ENCODE measurements around the gene SH3GL1. TPM values are rescaled to one million over a fixed set of nuclear protein-coding genes. Genes with fewer than 3 reads are reported as not detected.

The SH3GL1 gene
- total RNA-seq, 4 donors from 2014 or later: 16.5 to 63.2 (median 34.2) TPM

DNA sequence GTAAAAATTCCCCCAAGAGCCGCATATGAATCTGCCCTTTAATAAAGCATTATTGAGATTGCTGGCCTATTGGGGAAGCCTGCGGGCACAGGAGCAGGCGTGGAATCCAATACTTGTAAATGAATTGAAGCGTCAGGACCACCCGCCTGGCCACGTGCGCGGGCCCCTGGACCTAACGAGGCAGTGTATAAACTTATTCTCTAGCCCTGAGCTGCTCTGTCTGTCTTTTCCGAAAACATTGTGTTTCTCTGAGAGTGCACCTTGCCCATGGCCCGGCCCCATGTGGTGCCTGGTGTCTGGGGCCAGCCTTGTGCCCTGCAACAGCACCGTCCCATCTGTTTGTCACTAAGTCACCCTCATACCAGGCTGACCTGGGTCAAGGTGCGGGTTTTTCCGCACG, 42.8 kb upstream of the SH3GL1 start:
- no peaks in the 10 kb centered on the region for H3K4me1 ChIP-seq
- peaks cover 0 to 31% (median 15%) of the 10 kb centered on the region in 4 donors for H3K36me3 ChIP-seq
- TF ChIP-seq POLR2A (IDR thresholded peaks at IDR 0.05): no peak
- TF ChIP-seq POLR2AphosphoS5 (IDR thresholded peaks at IDR 0.05): no peak
- TF ChIP-seq, protein P1, sequence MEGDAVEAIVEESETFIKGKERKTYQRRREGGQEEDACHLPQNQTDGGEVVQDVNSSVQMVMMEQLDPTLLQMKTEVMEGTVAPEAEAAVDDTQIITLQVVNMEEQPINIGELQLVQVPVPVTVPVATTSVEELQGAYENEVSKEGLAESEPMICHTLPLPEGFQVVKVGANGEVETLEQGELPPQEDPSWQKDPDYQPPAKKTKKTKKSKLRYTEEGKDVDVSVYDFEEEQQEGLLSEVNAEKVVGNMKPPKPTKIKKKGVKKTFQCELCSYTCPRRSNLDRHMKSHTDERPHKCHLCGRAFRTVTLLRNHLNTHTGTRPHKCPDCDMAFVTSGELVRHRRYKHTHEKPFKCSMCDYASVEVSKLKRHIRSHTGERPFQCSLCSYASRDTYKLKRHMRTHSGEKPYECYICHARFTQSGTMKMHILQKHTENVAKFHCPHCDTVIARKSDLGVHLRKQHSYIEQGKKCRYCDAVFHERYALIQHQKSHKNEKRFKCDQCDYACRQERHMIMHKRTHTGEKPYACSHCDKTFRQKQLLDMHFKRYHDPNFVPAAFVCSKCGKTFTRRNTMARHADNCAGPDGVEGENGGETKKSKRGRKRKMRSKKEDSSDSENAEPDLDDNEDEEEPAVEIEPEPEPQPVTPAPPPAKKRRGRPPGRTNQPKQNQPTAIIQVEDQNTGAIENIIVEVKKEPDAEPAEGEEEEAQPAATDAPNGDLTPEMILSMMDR (IDR thresholded peaks at IDR 0.05): no peak
- TF ChIP-seq EP300 (IDR thresholded peaks at IDR 0.05; ENCODE audit: low read depth): no peak
- intact Hi-C loops (cut with DNase I; ENCODE audit: low total_unique reads): no loop called here
- WGBS, 2 donors (ENCODE audit: low coverage in 1 of 2): 81% methylated on average over 15 of the region's 15 CpGs; no CpG with 5 or more reads in 1 of the 2 donors
- no peaks in the 10 kb centered on the region for H3K9me3 ChIP-seq
- no peaks in the 10 kb centered on the region for H3K27me3 ChIP-seq
- no peak overlapping the region for H3K4me3 ChIP-seq
- H3K27ac ChIP-seq: no peak overlapping the region
- in situ Hi-C loops (cut with MboI; ENCODE audit: low pct_ligation_motif_present in 1 of 4, low pct_unique_long_range_greater_than_20kb in 1 of 4, low sequenced_read_pairs in 3 of 4): no loop called here
- no peak for DNase-seq

DNA sequence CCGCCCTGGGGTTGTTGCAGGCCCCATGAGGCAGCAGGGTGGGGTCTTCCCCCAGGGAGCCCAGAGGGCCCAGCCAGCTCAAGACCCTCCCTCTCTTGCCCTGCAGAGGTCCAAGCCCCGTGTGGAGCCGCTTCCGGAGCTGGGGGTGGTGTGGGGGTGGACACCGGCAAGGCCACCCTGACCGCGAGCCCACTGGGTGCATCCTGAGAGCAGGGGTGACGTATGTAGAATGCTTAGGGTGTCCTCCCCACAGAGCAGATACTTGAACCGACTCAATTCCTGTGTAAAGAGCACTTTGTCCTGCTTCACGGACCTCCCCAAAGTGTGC, 42.4 kb upstream of the SH3GL1 start:
- H3K27ac ChIP-seq: no peak overlapping the region
- no peak overlapping the region for H3K4me3 ChIP-seq
- H3K36me3 ChIP-seq: peaks cover 0 to 27% (median 13%) of the 10 kb centered on the region in 4 donors
- no peaks in the 10 kb centered on the region for H3K9me3 ChIP-seq
- no peak for DNase-seq
- intact Hi-C loops (cut with DNase I; ENCODE audit: low total_unique reads) (no loop called here), in situ Hi-C loops (cut with MboI; ENCODE audit: low pct_ligation_motif_present in 1 of 4, low pct_unique_long_range_greater_than_20kb in 1 of 4, low sequenced_read_pairs in 3 of 4) (no loop called here)
- WGBS, 2 donors (ENCODE audit: low coverage in 1 of 2): 88% methylated on average over 9 of the region's 10 CpGs; no CpG with 5 or more reads in 1 of the 2 donors
- no peaks in the 10 kb centered on the region for H3K27me3 ChIP-seq
- no peak for TF ChIP-seq POLR2A (IDR thresholded peaks at IDR 0.05)
- no peak for TF ChIP-seq POLR2AphosphoS5 (IDR thresholded peaks at IDR 0.05)
- TF ChIP-seq, protein P1 (IDR thresholded peaks at IDR 0.05): no peak
- no peak for TF ChIP-seq EP300 (IDR thresholded peaks at IDR 0.05; ENCODE audit: low read depth)
- no peaks in the 10 kb centered on the region for H3K4me1 ChIP-seq

GRCh38 chr19:4441994-4442818, 41.9 kb upstream of the SH3GL1 start:
- H3K9me3 ChIP-seq: no peaks in the 10 kb centered on the region
- no peak overlapping the region for H3K4me3 ChIP-seq
- TF ChIP-seq, protein P1 (IDR thresholded peaks at IDR 0.05): no peak
- TF ChIP-seq POLR2AphosphoS5 (IDR thresholded peaks at IDR 0.05) (no peak), EP300 (IDR thresholded peaks at IDR 0.05; ENCODE audit: low read depth) (no peak), POLR2A (IDR thresholded peaks at IDR 0.05) (no peak)
- intact Hi-C loops (cut with DNase I; ENCODE audit: low total_unique reads) (no loop called here), in situ Hi-C loops (cut with MboI; ENCODE audit: low pct_ligation_motif_present in 1 of 4, low pct_unique_long_range_greater_than_20kb in 1 of 4, low sequenced_read_pairs in 3 of 4) (no loop called here)
- no peak overlapping the region for H3K27ac ChIP-seq
- no peaks in the 10 kb centered on the region for H3K27me3 ChIP-seq
- DNase-seq: no peak
- 67 to 75% methylated on average over 11 to 22 of the region's 22 CpGs for WGBS, 2 donors (ENCODE audit: low coverage in 1 of 2)
- H3K36me3 ChIP-seq: peaks cover 0 to 21% (median 10%) of the 10 kb centered on the region in 4 donors
- H3K4me1 ChIP-seq: no peaks in the 10 kb centered on the region

DNA sequence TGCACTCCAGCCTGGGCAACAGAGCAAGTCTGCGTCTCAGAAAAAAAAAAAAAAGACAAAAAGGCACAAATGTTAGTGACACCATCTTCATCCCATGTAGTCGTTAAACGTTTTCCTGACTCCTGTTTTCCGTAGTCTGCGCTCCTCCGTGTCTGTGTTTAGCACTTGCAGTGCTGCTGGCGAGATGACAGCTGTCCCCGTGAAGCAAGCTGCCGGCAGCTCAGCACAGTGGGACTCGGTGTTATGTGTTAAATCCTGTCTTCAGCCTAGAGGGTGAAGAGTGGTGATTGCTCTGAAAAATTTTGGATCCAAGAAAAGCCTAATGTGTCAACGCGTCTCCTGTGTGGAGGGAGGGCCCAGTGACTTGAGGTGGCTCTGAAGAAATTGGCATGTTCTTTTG, 38.9 kb upstream of the SH3GL1 start:
- Histone ChIP-seq H3K4me3 (no peak overlapping the region), H3K27me3 (no peaks in the 10 kb centered on the region), H3K27ac (no peak overlapping the region), H3K4me1 (no peaks in the 10 kb centered on the region), H3K36me3 (no peaks in the 10 kb centered on the region), H3K9me3 (no peaks in the 10 kb centered on the region)
- TF ChIP-seq POLR2AphosphoS5 (IDR thresholded peaks at IDR 0.05): no peak
- TF ChIP-seq, protein P1 (IDR thresholded peaks at IDR 0.05): no peak
- TF ChIP-seq EP300 (IDR thresholded peaks at IDR 0.05; ENCODE audit: low read depth): no peak
- TF ChIP-seq POLR2A (IDR thresholded peaks at IDR 0.05): no peak
- DNase-seq: no peak
- WGBS, 2 donors (ENCODE audit: low coverage in 1 of 2): 88 to 90% methylated on average over 10 to 12 of the region's 12 CpGs
- in situ Hi-C loops (cut with MboI; ENCODE audit: low pct_ligation_motif_present in 1 of 4, low pct_unique_long_range_greater_than_20kb in 1 of 4, low sequenced_read_pairs in 3 of 4) (no loop called here), intact Hi-C loops (cut with DNase I; ENCODE audit: low total_unique reads) (loop anchor here (10.0 kb wide), 1 partner anchor 156 kb away; no protein-coding TSS in a partner anchor)
